CD4-positive, alpha-beta memory T cell (primary cell): Measurements from ENCODE around the gene USP47. TPM values are rescaled to one million over a fixed set of nuclear protein-coding genes. Genes with fewer than 3 reads are reported as not detected.
A peak's percentile ranks its signal among the peaks of the same experiment; 100 is the strongest.

Experiments used
- CTCF ChIA-PET: fragments of 350-600 bp; sonication (Branson Sonifier 250); formaldehyde crosslinking; loops from one replicate; lab custom pipeline; 2021; ENCODE audit warnings: inconsistent platforms; ENCODE audit not compliant: partially characterized antibody; lab: Charles Lee
- POLR2A ChIA-PET: fragments of 350-600 bp; sonication (Branson Sonifier 250); formaldehyde crosslinking; loops from one replicate; lab custom pipeline; 2021; ENCODE audit not compliant: partially characterized antibody; lab: Charles Lee
- DNase-seq, 5 donors: peaks; one replicate each; pipeline versions ENCODE4 v3.0.0 to v3.0.0-alpha.2; 2020 to 2022; ENCODE audit warnings: mixed read lengths in 1 of 5
- H3K27ac ChIP-seq: one replicate; pipeline ENCODE4 v1.7.0; 2013; ENCODE audit warnings: low read depth, low read length
- H3K27me3 ChIP-seq: 2 replicates; pipeline ENCODE4 v1.7.0; 2013; ENCODE audit warnings: mild to moderate bottlenecking, low read length, moderate library complexity; ENCODE audit not compliant: insufficient read depth
- H3K36me3 ChIP-seq: 2 replicates; pipeline ENCODE4 v1.7.0; 2013; ENCODE audit warnings: mild to moderate bottlenecking, low read length, moderate library complexity; ENCODE audit not compliant: insufficient read depth
- H3K4me1 ChIP-seq: 2 replicates; pipeline ENCODE4 v1.7.0; 2013; ENCODE audit warnings: mild to moderate bottlenecking, low read length, moderate library complexity; ENCODE audit not compliant: insufficient read depth
- H3K4me3 ChIP-seq, 2 donors: one replicate each; pipeline ENCODE4 v1.7.0; 2013; ENCODE audit warnings: low read length in 2 of 2, mild to moderate bottlenecking in 1 of 2
- H3K9me3 ChIP-seq, 2 donors: one replicate each; pipeline ENCODE4 v1.7.0; 2013; ENCODE audit warnings: low read length in 2 of 2, control low read depth in 1 of 2; ENCODE audit not compliant: control insufficient read depth in 1 of 2
- H3K27ac Mint-ChIP-seq, 7 donors: one replicate each; pipeline ENCODE4 v1.8.0; 2020 to 2021; ENCODE audit warnings: mixed read lengths in 7 of 7, mild to moderate bottlenecking in 6 of 7, inconsistent platforms in 3 of 7, moderate library complexity in 3 of 7
- H3K27me3 Mint-ChIP-seq, 2 donors: one replicate each; pipeline ENCODE4 v1.8.0; 2020 to 2021; ENCODE audit warnings: mixed read lengths in 2 of 2
- H3K36me3 Mint-ChIP-seq, 2 donors: one replicate each; pipeline ENCODE4 v1.8.0; 2020 to 2021; ENCODE audit warnings: mixed read lengths in 2 of 2, inconsistent platforms in 1 of 2, mild to moderate bottlenecking in 1 of 2
- H3K4me1 Mint-ChIP-seq, 4 donors: one replicate each; pipeline ENCODE4 v1.8.0; 2020 to 2021; ENCODE audit warnings: mixed read lengths in 4 of 4, mild to moderate bottlenecking in 1 of 4
- H3K4me3 Mint-ChIP-seq, 8 donors: one replicate each; pipeline ENCODE4 v1.8.0; 2020 to 2021; ENCODE audit warnings: mixed read lengths in 8 of 8, mild to moderate bottlenecking in 7 of 8, moderate library complexity in 6 of 8, inconsistent platforms in 3 of 8
- H3K9me3 Mint-ChIP-seq, 8 donors: one replicate each; pipeline ENCODE4 v1.8.0; 2020 to 2021; ENCODE audit warnings: mixed read lengths in 8 of 8, mild to moderate bottlenecking in 5 of 8, inconsistent platforms in 3 of 8, moderate library complexity in 1 of 8
- intact Hi-C: fragments of 100-400 bp; cut with micrococcal nuclease; formaldehyde crosslinking; loops from one replicate; pipeline ENCODE4 v1.15.1; 2023
- polyA plus RNA-seq, 2 donors: library from polyadenylated mRNA; unstranded; fragments of 300-500 nt; fragmentation: Illumina TruSeq; gene quantifications; one replicate each; pipeline ENCODE4 v1.2.3, GENCODE V29; 2021
- total RNA-seq, 2 experiments: library from RNA; stranded (reverse); gene quantifications; one replicate each; pipeline ENCODE4 v1.2.3, GENCODE V29; 2021

The USP47 gene
- total and polyA plus RNA-seq, 4 experiments from 2014 or later: 43.7 to 65.9 (median 56.9) TPM

- Histone ChIP-seq H3K27ac (peak overlapping the region; percentile 98), H3K4me3 (peak overlapping the region; percentile 27 to 85), H3K4me1 (peaks cover 57% of the 10 kb centered on the region), H3K9me3 (no peaks in the 10 kb centered on the region), H3K27me3 (no peaks in the 10 kb centered on the region), H3K36me3 (no peaks in the 10 kb centered on the region)
- ChIA-PET POLR2A (interaction anchor here (0.8 to 4.3 kb wide), 8 partner anchors 12 to 1387 kb away, joined by 3 to 44 read pairs (median 4); partner anchors contain the start of gene EIF4G2), CTCF (interaction anchor here (1.0 to 2.5 kb wide), 9 partner anchors 11 to 1035 kb away, joined by 3 to 7 read pairs (median 4); partner anchors contain the start of gene EIF4G2)
- peaks cover 3 to 4% of the 10 kb centered on the region in 2 donors for H3K27me3 Mint-ChIP-seq
- no peak for DNase-seq
- no peaks in the 10 kb centered on the region for H3K9me3 Mint-ChIP-seq
- H3K4me3 Mint-ChIP-seq: no peak overlapping the region
- no peak overlapping the region for H3K27ac Mint-ChIP-seq
- peaks cover 0 to 6% of the 10 kb centered on the region in 2 donors for H3K36me3 Mint-ChIP-seq
- intact Hi-C loops: loop anchor here (5.0 to 10.0 kb wide), 5 partner anchors 986 to 1621 kb away; partner anchors contain the start of genes AMPD3, BTBD10, CTR9 and EIF4G2
- H3K4me1 Mint-ChIP-seq: peaks cover under 1 to 34% (median 8%) of the 10 kb centered on the region in 4 donors
Observed at GRCh38 chr11:11843642-11844041, 1.9 kb downstream of the USP47 start.

GRCh38 chr11:11844272-11844671 lies 2.5 kb downstream of the USP47 start:
- Mint-ChIP-seq H3K4me1 (peaks cover 7 to 40% (median 14%) of the 10 kb centered on the region in 4 donors), H3K27me3 (no peaks in the 10 kb centered on the region), H3K27ac (peak overlapping the region in 1 of 7 donors; percentile 85), H3K9me3 (no peaks in the 10 kb centered on the region), H3K4me3 (no peak overlapping the region), H3K36me3 (peaks cover 0 to 6% of the 10 kb centered on the region in 2 donors)
- ChIA-PET POLR2A (interaction anchor here (1.1 to 4.3 kb wide), 5 partner anchors 12 to 1036 kb away, joined by 3 to 44 read pairs (median 5); partner anchors contain the start of gene EIF4G2), CTCF (interaction anchor here (1.3 to 2.5 kb wide), 6 partner anchors 10 to 1035 kb away, joined by 3 to 13 read pairs (median 4); partner anchors contain the start of gene EIF4G2)
- H3K27me3 ChIP-seq: no peaks in the 10 kb centered on the region
- peaks cover 63% of the 10 kb centered on the region for H3K4me1 ChIP-seq
- intact Hi-C loops: loop anchor here (5.0 to 10.0 kb wide), 5 partner anchors 987 to 1621 kb away; partner anchors contain the start of genes AMPD3, BTBD10, CTR9 and EIF4G2
- H3K9me3 ChIP-seq: no peaks in the 10 kb centered on the region
- no peak for DNase-seq
- no peaks in the 10 kb centered on the region for H3K36me3 ChIP-seq
- H3K27ac ChIP-seq: peak overlapping the region; percentile 98
- H3K4me3 ChIP-seq: peak overlapping the region in 1 of 2 donors; percentile 85

GRCh38 chr11:11845071-11845470 lies 3.3 kb downstream of the USP47 start:
- Histone ChIP-seq H3K36me3 (no peaks in the 10 kb centered on the region), H3K4me1 (peaks cover 71% of the 10 kb centered on the region), H3K27ac (peak overlapping the region; percentile 12), H3K27me3 (no peaks in the 10 kb centered on the region), H3K9me3 (no peaks in the 10 kb centered on the region), H3K4me3 (peak overlapping the region in 1 of 2 donors; percentile 6)
- ChIA-PET CTCF (interaction anchor here (1.0 to 2.5 kb wide), 5 partner anchors 9 to 60 kb away, joined by 3 to 13 read pairs (median 4); no protein-coding TSS in a partner anchor), POLR2A (interaction anchor here (1.9 to 4.3 kb wide), 2 partner anchors 12 to 1036 kb away, joined by 5 to 44 read pairs; partner anchors contain the start of gene EIF4G2)
- Mint-ChIP-seq H3K27ac (peak overlapping the region in 4 of 7 donors; percentile 18 to 88 (median 84)), H3K4me3 (peak overlapping the region in 5 of 8 donors; percentile 43 to 77 (median 53)), H3K4me1 (peaks cover 15 to 48% (median 20%) of the 10 kb centered on the region in 4 donors), H3K27me3 (no peaks in the 10 kb centered on the region), H3K36me3 (peaks cover 0 to 6% of the 10 kb centered on the region in 2 donors), H3K9me3 (no peaks in the 10 kb centered on the region)
- no peak for DNase-seq
- intact Hi-C loops: loop anchor here (10.0 kb wide), 1 partner anchor 1620 kb away; the partner anchor contains the start of gene BTBD10

GRCh38 chr11:11845551-11845950 lies 3.8 kb downstream of the USP47 start:
- H3K36me3 Mint-ChIP-seq: peaks cover 0 to 6% of the 10 kb centered on the region in 2 donors
- H3K4me1 Mint-ChIP-seq: peaks cover 20 to 51% (median 24%) of the 10 kb centered on the region in 4 donors
- no peak for DNase-seq
- H3K4me3 ChIP-seq: no peak overlapping the region
- H3K27me3 ChIP-seq: no peaks in the 10 kb centered on the region
- H3K4me1 ChIP-seq: peaks cover 76% of the 10 kb centered on the region
- H3K27ac ChIP-seq: peak overlapping the region; percentile 12
- H3K27ac Mint-ChIP-seq: peak overlapping the region in 4 of 7 donors; percentile 70 to 88 (median 84)
- POLR2A ChIA-PET: interaction anchor here (1.9 to 4.3 kb wide), 2 partner anchors 11 to 1037 kb away, joined by 5 to 44 read pairs; partner anchors contain the start of gene EIF4G2
- no peaks in the 10 kb centered on the region for H3K27me3 Mint-ChIP-seq
- no peaks in the 10 kb centered on the region for H3K9me3 ChIP-seq
- intact Hi-C loops: loop anchor here (10.0 kb wide), 1 partner anchor 1619 kb away; the partner anchor contains the start of gene BTBD10
- CTCF ChIA-PET: interaction anchor here (1.0 to 2.5 kb wide), 5 partner anchors 9 to 60 kb away, joined by 3 to 13 read pairs (median 4); no protein-coding TSS in a partner anchor
- H3K4me3 Mint-ChIP-seq: peak overlapping the region in 6 of 8 donors; percentile 22 to 63 (median 48)
- no peaks in the 10 kb centered on the region for H3K36me3 ChIP-seq
- no peaks in the 10 kb centered on the region for H3K9me3 Mint-ChIP-seq

DNA sequence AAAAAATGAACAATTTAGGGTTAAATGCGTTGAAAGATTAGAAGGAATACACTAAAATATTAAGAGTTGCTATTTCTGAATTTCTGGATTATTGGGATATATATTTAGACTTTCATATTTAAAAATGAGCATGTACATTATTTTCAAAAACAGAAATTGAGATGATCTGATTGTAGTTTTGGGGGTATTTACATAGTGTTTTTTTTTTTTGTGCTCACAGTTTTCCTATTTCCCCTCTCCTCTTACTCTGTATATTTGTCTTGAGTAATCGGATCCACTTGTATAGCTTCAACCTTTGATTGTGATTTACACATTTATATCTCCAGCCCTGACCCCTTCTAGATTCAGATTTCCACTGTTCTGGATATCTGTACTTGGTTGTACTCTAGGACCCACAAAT lies 5.3 kb downstream of the USP47 start:
- Mint-ChIP-seq H3K4me3 (peak overlapping the region in 5 of 8 donors; percentile 3 to 75 (median 12)), H3K4me1 (peaks cover 32 to 57% (median 35%) of the 10 kb centered on the region in 4 donors), H3K9me3 (no peaks in the 10 kb centered on the region), H3K27ac (peak overlapping the region in 3 of 7 donors; percentile 43 to 74 (median 65)), H3K27me3 (no peaks in the 10 kb centered on the region), H3K36me3 (no peaks in the 10 kb centered on the region)
- no peaks in the 10 kb centered on the region for H3K36me3 ChIP-seq
- no peak for DNase-seq
- CTCF ChIA-PET: interaction anchor here (1.7 to 5.0 kb wide), 3 partner anchors 15 to 47 kb away, joined by 3 to 89 read pairs (median 28); no protein-coding TSS in a partner anchor
- POLR2A ChIA-PET: interaction anchor here (0.8 to 1.2 kb wide), 2 partner anchors 8 to 10 kb away, joined by 3 read pairs; no protein-coding TSS in a partner anchor
- peaks cover 82% of the 10 kb centered on the region for H3K4me1 ChIP-seq
- no peak overlapping the region for H3K27ac ChIP-seq
- H3K4me3 ChIP-seq: no peak overlapping the region
- intact Hi-C loops: loop anchor here (10.0 kb wide), 1 partner anchor 1618 kb away; the partner anchor contains the start of gene BTBD10
- no peaks in the 10 kb centered on the region for H3K27me3 ChIP-seq
- H3K9me3 ChIP-seq: no peaks in the 10 kb centered on the region

- Mint-ChIP-seq H3K36me3 (no peaks in the 10 kb centered on the region), H3K4me1 (peaks cover 45 to 71% (median 50%) of the 10 kb centered on the region in 4 donors), H3K4me3 (peak overlapping the region in 6 of 8 donors; percentile 13 to 60 (median 32)), H3K9me3 (no peaks in the 10 kb centered on the region), H3K27ac (peak overlapping the region in 6 of 7 donors; percentile 29 to 84 (median 64)), H3K27me3 (no peaks in the 10 kb centered on the region)
- Histone ChIP-seq H3K27ac (no peak overlapping the region), H3K4me3 (peak overlapping the region in 1 of 2 donors; percentile 15), H3K4me1 (peaks cover 93% of the 10 kb centered on the region), H3K9me3 (no peaks in the 10 kb centered on the region), H3K36me3 (no peaks in the 10 kb centered on the region), H3K27me3 (no peaks in the 10 kb centered on the region)
- peak; percentile 68 to 75 (median 71) for DNase-seq
- CTCF ChIA-PET: interaction anchor here (0.7 to 5.0 kb wide), 27 partner anchors 13 to 202 kb away, joined by 3 to 89 read pairs (median 4); no protein-coding TSS in a partner anchor
- intact Hi-C loops: loop anchor here (1.0 to 10.0 kb wide), 2 partner anchors 50 to 1616 kb away; partner anchors contain the start of gene BTBD10
- POLR2A ChIA-PET: interaction anchor here (1.3 to 1.8 kb wide), 3 partner anchors 7 to 1040 kb away, joined by 3 to 7 read pairs (median 3); partner anchors contain the start of genes EIF4G2 and USP47
Observed at GRCh38 chr11:11848891-11849746, 7.3 kb downstream of the USP47 start.
